Activated B cell treated with CpG ODN at 0.5 μM for 24 hours (primary cell): ENCODE measurements around the gene CNTN4. TPM values are rescaled to one million over a fixed set of nuclear protein-coding genes. Genes with fewer than 3 reads are reported as not detected.

Source experiments
- ATAC-seq: fragments of 200-7000 bp; cut with Tn5 transposase; one replicate; pipeline ENCODE4 v1.10.0; 2021; ENCODE audit warnings: low read depth, mild to moderate bottlenecking, moderate library complexity
- CTCF ChIA-PET: fragments of 350-600 bp; sonication (Branson Sonifier 250); formaldehyde crosslinking; loops from one replicate; lab custom pipeline; 2021; ENCODE audit warnings: antibody characterized with exemption; lab: Charles Lee
- POLR2A ChIA-PET: fragments of 350-600 bp; sonication (Branson Sonifier 250); formaldehyde crosslinking; loops from one replicate; lab custom pipeline; 2021; ENCODE audit warnings: antibody characterized with exemption; lab: Charles Lee
- DNase-seq: peaks from one replicate; pipeline ENCODE4 v3.0.0; 2022
- H3K27ac Mint-ChIP-seq: one replicate; pipeline ENCODE4 v1.8.0; 2020; ENCODE audit warnings: mixed read lengths
- H3K27me3 Mint-ChIP-seq: one replicate; pipeline ENCODE4 v1.8.0; 2021; ENCODE audit warnings: mixed read lengths
- H3K36me3 Mint-ChIP-seq: one replicate; pipeline ENCODE4 v1.8.0; 2021; ENCODE audit warnings: low read depth, mixed read lengths
- H3K4me1 Mint-ChIP-seq: one replicate; pipeline ENCODE4 v1.8.0; 2021; ENCODE audit warnings: mixed read lengths
- H3K4me3 Mint-ChIP-seq: one replicate; pipeline ENCODE4 v1.8.0; 2020; ENCODE audit warnings: mild to moderate bottlenecking, mixed read lengths
- H3K9me3 Mint-ChIP-seq: one replicate; pipeline ENCODE4 v1.8.0; 2020; ENCODE audit warnings: mixed read lengths
- CTCF ChIP-seq: fragments of 200-600 bp; IDR thresholded peaks from one replicate; pipeline ENCODE4 v1.8.0; 2022; ENCODE audit warnings: antibody characterized with exemption, mild to moderate bottlenecking
- intact Hi-C: fragments of 100-400 bp; cut with micrococcal nuclease; formaldehyde crosslinking; loops from one replicate; pipeline ENCODE4 v1.15.1; 2024
- total RNA-seq: library from RNA; stranded (reverse); gene quantifications from 2 replicates; pipeline ENCODE4 v1.2.3, GENCODE V29; 2022

The CNTN4 gene
- total RNA-seq, 1 donor from 2014 or later = not detected

GRCh38 chr3:2363854-2364253, 265.2 kb downstream of the CNTN4 start:
- ATAC-seq = no peak
- Mint-ChIP-seq H3K9me3 (peaks cover 4% of the 10 kb centered on the region), H3K27ac (no peak overlapping the region), H3K4me1 (no peaks in the 10 kb centered on the region), H3K4me3 (no peak overlapping the region), H3K27me3 (no peaks in the 10 kb centered on the region), H3K36me3 (no peaks in the 10 kb centered on the region)
- DNase-seq = no peak
- TF ChIP-seq CTCF = no peak
- intact Hi-C loops = no loop called here
- ChIA-PET CTCF (no interaction called here), POLR2A (no interaction called here)

- Mint-ChIP-seq H3K36me3 (no peaks in the 10 kb centered on the region), H3K27ac (no peak overlapping the region), H3K27me3 (no peaks in the 10 kb centered on the region), H3K9me3 (no peaks in the 10 kb centered on the region), H3K4me1 (no peaks in the 10 kb centered on the region), H3K4me3 (no peak overlapping the region)
- POLR2A ChIA-PET = no interaction called here
- CTCF ChIA-PET = no interaction called here
- TF ChIP-seq CTCF = no peak
- intact Hi-C loops = no loop called here
- DNase-seq = no peak
- no peak for ATAC-seq
Measured at GRCh38 chr3:2370317-2370716, 271.7 kb downstream of the CNTN4 start.

- H3K9me3 Mint-ChIP-seq = no peaks in the 10 kb centered on the region
- no peaks in the 10 kb centered on the region for H3K27me3 Mint-ChIP-seq
- intact Hi-C loops = no loop called here
- ATAC-seq (no peak), DNase-seq (no peak)
- POLR2A ChIA-PET = no interaction called here
- no peak overlapping the region for H3K27ac Mint-ChIP-seq
- no peak for TF ChIP-seq CTCF
- no peak overlapping the region for H3K4me3 Mint-ChIP-seq
- no peaks in the 10 kb centered on the region for H3K36me3 Mint-ChIP-seq
- CTCF ChIA-PET = no interaction called here
- H3K4me1 Mint-ChIP-seq = no peaks in the 10 kb centered on the region
Measured at GRCh38 chr3:2372306-2372705, 273.6 kb downstream of the CNTN4 start.

- ChIA-PET CTCF (no interaction called here), POLR2A (no interaction called here)
- no peaks in the 10 kb centered on the region for H3K36me3 Mint-ChIP-seq
- intact Hi-C loops = no loop called here
- no peaks in the 10 kb centered on the region for H3K27me3 Mint-ChIP-seq
- DNase-seq (no peak), ATAC-seq (no peak)
- no peaks in the 10 kb centered on the region for H3K9me3 Mint-ChIP-seq
- no peaks in the 10 kb centered on the region for H3K4me1 Mint-ChIP-seq
- no peak overlapping the region for H3K27ac Mint-ChIP-seq
- H3K4me3 Mint-ChIP-seq = no peak overlapping the region
- TF ChIP-seq CTCF = no peak
Measured at GRCh38 chr3:2375376-2375775, 276.7 kb downstream of the CNTN4 start.

GRCh38 chr3:2377281-2377680, 278.6 kb downstream of the CNTN4 start:
- DNase-seq (no peak), ATAC-seq (no peak)
- H3K36me3 Mint-ChIP-seq = no peaks in the 10 kb centered on the region
- POLR2A ChIA-PET = no interaction called here
- no peak for TF ChIP-seq CTCF
- H3K27ac Mint-ChIP-seq = no peak overlapping the region
- H3K9me3 Mint-ChIP-seq = no peaks in the 10 kb centered on the region
- CTCF ChIA-PET = no interaction called here
- intact Hi-C loops = no loop called here
- no peak overlapping the region for H3K4me3 Mint-ChIP-seq
- H3K27me3 Mint-ChIP-seq = no peaks in the 10 kb centered on the region
- no peaks in the 10 kb centered on the region for H3K4me1 Mint-ChIP-seq
